Mesothelial cell of epicardium (in vitro differentiated cells): ENCODE data around the gene ATXN1. TPM values are rescaled to one million over a fixed set of nuclear protein-coding genes. Genes with fewer than 3 reads are reported as not detected.

Source experiments
- DNase-seq, 2 experiments: peaks; one replicate each; pipeline ENCODE4 v3.0.0; 2021; ENCODE audit warnings: low spot score in 2 of 2; ENCODE audit not compliant: unreplicated experiment in 2 of 2
- H3K27ac Mint-ChIP-seq: 2 replicates; pipeline ENCODE4 v1.8.0; 2021; ENCODE audit warnings: mixed read lengths
- H3K27me3 Mint-ChIP-seq: 2 replicates; pipeline ENCODE4 v1.8.0; 2021; ENCODE audit warnings: low read depth, mixed read lengths
- H3K36me3 Mint-ChIP-seq: 2 replicates; pipeline ENCODE4 v1.8.0; 2021; ENCODE audit warnings: mixed read lengths
- H3K4me1 Mint-ChIP-seq: 2 replicates; pipeline ENCODE4 v1.8.0; 2021; ENCODE audit warnings: mixed read lengths
- H3K4me3 Mint-ChIP-seq: 2 replicates; pipeline ENCODE4 v1.8.0; 2021; ENCODE audit warnings: mild to moderate bottlenecking, moderate library complexity, mixed read lengths
- H3K9me3 Mint-ChIP-seq: 2 replicates; pipeline ENCODE4 v1.8.0; 2021; ENCODE audit warnings: mixed read lengths
- total RNA-seq: library from RNA; stranded (reverse); gene quantifications from 3 replicates; pipeline ENCODE4 v1.2.1, GENCODE V29; 2021
- TF ChIP-seq, protein P1 (sequence below): fragments of 200-600 bp; sonication (generic); IDR thresholded peaks from one replicate; pipeline ENCODE4 v1.5.0; 2021; ENCODE audit warnings: antibody characterized with exemption; ENCODE audit not compliant: unreplicated experiment

Gene ATXN1
- total RNA-seq, 1 donor from 2014 or later: 59.5 TPM

DNA sequence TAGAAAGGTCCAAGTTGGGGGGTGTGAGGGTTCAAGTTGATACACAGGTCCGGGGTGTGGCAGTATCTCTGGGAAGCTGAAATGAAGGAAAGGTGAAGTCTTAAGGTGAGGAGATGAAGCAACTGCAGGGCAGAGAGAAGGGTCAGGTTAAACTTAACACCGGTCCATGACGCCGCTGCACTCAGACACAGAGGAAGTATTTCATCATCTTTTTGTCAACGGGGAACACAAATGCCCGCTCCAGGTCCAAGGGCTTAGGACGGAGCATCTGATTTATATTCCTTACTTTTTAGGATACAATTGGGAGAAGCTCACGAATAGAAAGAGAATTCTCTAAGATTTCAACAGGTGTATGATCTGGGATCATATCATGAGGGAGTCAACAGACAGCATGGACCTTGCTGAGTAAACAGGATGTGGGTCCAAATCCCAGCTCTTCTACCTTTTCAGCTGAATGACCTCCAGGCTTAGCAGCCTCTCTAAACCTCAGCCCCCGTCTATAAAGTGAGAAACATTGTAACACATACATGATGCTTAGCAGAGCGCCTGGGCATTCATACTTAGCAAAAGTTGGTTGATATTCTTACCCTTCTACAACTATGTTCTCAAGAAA is 197.5 kb downstream of the ATXN1 start:
- no peak overlapping the region for H3K27ac Mint-ChIP-seq
- DNase-seq: no peak
- no peaks in the 10 kb centered on the region for H3K9me3 Mint-ChIP-seq
- H3K36me3 Mint-ChIP-seq: peaks cover 2% of the 10 kb centered on the region
- TF ChIP-seq, protein P1, sequence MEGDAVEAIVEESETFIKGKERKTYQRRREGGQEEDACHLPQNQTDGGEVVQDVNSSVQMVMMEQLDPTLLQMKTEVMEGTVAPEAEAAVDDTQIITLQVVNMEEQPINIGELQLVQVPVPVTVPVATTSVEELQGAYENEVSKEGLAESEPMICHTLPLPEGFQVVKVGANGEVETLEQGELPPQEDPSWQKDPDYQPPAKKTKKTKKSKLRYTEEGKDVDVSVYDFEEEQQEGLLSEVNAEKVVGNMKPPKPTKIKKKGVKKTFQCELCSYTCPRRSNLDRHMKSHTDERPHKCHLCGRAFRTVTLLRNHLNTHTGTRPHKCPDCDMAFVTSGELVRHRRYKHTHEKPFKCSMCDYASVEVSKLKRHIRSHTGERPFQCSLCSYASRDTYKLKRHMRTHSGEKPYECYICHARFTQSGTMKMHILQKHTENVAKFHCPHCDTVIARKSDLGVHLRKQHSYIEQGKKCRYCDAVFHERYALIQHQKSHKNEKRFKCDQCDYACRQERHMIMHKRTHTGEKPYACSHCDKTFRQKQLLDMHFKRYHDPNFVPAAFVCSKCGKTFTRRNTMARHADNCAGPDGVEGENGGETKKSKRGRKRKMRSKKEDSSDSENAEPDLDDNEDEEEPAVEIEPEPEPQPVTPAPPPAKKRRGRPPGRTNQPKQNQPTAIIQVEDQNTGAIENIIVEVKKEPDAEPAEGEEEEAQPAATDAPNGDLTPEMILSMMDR: no peak
- H3K4me3 Mint-ChIP-seq: no peak overlapping the region
- no peaks in the 10 kb centered on the region for H3K27me3 Mint-ChIP-seq
- peaks cover 33% of the 10 kb centered on the region for H3K4me1 Mint-ChIP-seq

DNA sequence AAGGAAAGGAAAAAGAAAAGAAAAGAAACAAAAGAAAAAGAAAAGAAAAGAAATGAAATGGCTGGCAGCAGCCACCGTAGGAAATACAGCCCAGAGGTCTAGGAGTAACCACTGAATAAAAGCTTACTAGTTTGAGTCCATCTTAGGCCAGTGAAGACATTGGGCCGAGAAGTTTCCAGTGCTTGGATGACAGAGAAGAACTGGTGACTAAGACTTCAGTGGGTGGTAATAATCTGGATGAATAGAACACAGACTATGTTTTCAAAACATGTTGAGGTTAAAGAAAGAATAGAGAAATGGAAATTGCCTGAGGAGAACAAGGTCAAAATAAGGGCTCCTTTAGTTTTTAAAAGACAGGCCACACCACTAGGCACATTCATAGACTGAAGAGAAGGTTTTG is 198.8 kb downstream of the ATXN1 start:
- Mint-ChIP-seq H3K4me1 (peaks cover 22% of the 10 kb centered on the region), H3K27ac (no peak overlapping the region), H3K27me3 (no peaks in the 10 kb centered on the region), H3K4me3 (no peak overlapping the region), H3K9me3 (no peaks in the 10 kb centered on the region), H3K36me3 (peaks cover 2% of the 10 kb centered on the region)
- DNase-seq: no peak
- TF ChIP-seq, protein P1: no peak

DNA sequence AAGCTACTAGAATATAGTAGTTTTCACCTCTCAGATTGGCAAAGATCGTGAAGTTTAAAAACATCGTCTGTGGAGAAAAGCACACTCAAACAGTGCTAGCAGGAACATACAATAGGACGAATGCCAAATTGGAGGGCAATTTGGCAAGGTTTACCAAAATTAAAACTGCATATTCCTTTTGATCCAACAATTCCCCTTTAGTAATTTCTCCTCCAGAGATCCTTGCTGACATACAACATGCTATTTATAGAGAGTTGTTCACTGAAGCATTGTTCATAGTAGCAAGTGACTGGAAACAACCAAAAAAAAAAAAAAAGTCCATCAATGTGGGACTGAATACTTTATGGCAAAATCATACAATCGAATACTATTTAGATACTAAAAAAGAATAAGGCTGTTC is 202.2 kb downstream of the ATXN1 start:
- Mint-ChIP-seq H3K4me1 (peaks cover 6% of the 10 kb centered on the region), H3K9me3 (no peaks in the 10 kb centered on the region), H3K27me3 (no peaks in the 10 kb centered on the region), H3K4me3 (no peak overlapping the region), H3K36me3 (peaks cover 4% of the 10 kb centered on the region), H3K27ac (peak overlapping the region; percentile 14)
- TF ChIP-seq, protein P1: no peak
- DNase-seq: no peak

- Mint-ChIP-seq H3K9me3 (no peaks in the 10 kb centered on the region), H3K4me3 (no peak overlapping the region), H3K27me3 (no peaks in the 10 kb centered on the region), H3K4me1 (peaks cover 6% of the 10 kb centered on the region), H3K36me3 (peaks cover 11% of the 10 kb centered on the region), H3K27ac (no peak overlapping the region)
- no peak for DNase-seq
- TF ChIP-seq, protein P1: no peak
Observed at GRCh38 chr6:16555550-16555949, 205.7 kb downstream of the ATXN1 start.

GRCh38 chr6:16553531-16553930 is 207.7 kb downstream of the ATXN1 start:
- Mint-ChIP-seq H3K9me3 (no peaks in the 10 kb centered on the region), H3K4me1 (peaks cover 6% of the 10 kb centered on the region), H3K27ac (no peak overlapping the region), H3K4me3 (no peak overlapping the region), H3K36me3 (peaks cover 13% of the 10 kb centered on the region), H3K27me3 (no peaks in the 10 kb centered on the region)
- TF ChIP-seq, protein P1: no peak
- no peak for DNase-seq

GRCh38 chr6:16551466-16551865 is 209.8 kb downstream of the ATXN1 start:
- no peaks in the 10 kb centered on the region for H3K9me3 Mint-ChIP-seq
- peaks cover 20% of the 10 kb centered on the region for H3K36me3 Mint-ChIP-seq
- TF ChIP-seq, protein P1: no peak
- peaks cover 4% of the 10 kb centered on the region for H3K4me1 Mint-ChIP-seq
- H3K4me3 Mint-ChIP-seq: no peak overlapping the region
- H3K27me3 Mint-ChIP-seq: no peaks in the 10 kb centered on the region
- no peak overlapping the region for H3K27ac Mint-ChIP-seq
- no peak for DNase-seq
